HG02642 (cell line): ENCODE measurements around the gene GAS5.

ENCODE experiments used
- ATAC-seq: cut with Tn5 transposase; IDR thresholded peaks from one replicate; pipeline ENCODE4 v1.9.1; 2021; ENCODE audit warnings: mild to moderate bottlenecking; ENCODE audit not compliant: unreplicated experiment, poor library complexity

Gene GAS5

DNA sequence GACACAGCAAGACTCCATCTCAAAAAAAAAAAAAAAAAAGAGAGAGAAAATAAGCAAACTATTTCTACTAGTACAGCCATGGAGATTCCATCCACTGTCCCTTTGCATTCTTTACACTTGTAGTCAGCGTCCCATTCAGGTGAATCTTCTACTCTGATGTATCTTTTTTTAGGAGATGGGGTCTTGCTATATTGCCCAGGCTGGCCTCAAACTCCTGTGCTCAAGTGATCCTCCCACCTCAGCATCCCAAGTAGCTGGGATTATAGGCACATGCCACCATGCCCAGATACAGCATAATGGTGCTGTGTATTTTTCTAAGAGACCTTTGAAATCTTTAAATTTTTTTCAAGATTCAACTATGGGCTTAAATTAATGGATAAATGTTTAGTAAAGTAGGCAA lies 35.0 kb downstream of the GAS5 start:
- no peak for ATAC-seq

DNA sequence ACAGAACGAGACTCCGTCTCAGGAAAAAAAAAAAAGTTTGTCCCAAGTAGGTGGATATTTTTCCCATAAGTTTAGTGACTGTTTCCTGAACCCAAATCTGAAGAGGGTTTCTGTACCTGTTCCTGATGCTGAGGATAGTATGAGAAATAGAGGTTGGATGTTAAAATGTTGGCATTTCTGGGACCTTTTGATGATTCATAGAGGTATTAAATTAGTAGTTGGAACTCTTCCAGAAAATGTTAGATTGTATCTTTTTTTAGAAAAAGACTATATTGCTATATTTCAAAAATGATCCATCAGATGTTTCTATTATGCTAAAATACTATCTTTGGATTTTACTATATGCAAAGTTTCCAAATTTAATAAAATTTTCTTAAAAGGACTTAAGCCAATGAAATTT lies 40.2 kb downstream of the GAS5 start:
- no peak for ATAC-seq

DNA sequence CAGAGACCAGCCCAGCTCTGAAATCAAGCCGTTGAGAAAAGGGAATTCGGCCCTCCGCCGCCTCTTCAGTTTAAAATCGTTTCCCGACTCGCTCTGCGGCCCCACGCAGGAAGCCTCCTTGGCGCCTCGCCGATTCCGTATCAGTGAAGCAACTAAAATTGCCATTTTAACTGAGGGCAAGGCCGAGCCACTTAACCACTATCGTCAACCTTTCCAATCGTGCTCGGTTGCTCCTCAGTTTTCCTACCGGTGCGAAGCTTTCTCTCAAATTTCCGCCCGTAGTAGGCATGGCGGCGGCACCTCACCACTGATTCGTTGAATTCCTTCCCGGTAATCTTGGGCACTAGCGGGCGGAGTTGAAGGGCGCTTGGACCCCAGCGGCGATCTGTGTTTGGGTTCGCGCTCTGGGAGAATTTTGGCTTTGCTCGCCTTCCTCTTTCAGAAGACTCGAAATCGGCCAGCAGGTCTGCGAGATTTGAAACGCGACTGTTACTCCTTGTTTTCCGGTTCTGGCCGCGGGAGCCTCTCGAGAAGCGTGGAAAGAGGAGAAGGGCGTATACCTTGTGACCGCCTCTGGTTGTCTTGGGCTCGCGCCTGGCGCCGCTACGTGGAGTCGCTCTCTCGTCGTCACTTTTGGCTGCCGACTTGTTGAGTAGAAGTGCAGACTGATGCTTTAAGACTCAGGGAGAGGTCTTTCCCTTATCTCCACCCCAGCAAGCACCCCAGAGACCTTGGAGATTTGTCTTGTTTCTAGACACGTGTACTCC lies 43.3 kb downstream of the GAS5 start, which contains the start of the genes CENPL and DARS2:
CENPL (minus strand) TSS at position 569 of the 767 bp plus-strand sequence. CDS start 13,584 bp downstream, outside the sequence.
DARS2 (plus strand) TSS at position 359 of the 767 bp plus-strand sequence. CDS start 557 bp downstream, outside the sequence.
- peak; percentile 83 for ATAC-seq

DNA sequence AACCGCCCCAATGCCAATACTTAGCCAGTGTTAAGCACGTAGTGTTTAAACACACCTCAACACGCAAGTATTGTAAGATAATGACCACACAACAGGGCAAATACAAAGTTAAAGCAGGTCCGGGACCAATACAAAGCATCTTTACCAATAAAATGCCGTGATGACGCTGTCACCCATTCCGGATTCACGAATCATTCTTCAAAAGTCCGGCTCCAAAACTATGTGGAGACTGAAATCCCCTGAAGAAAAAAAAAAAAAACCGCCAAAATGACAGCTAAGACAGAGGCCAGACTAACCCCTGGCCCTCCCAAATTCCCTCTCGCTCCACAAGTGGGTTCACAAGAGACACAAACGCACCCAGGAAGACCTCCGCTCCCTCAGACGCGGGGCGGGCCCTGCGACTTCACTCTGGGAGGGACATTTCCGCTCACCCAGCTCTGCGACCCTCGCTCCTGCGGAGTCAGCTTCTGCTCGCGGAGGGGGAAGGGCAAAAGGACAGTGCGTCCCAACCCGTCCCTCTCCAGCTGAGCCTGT lies 43.9 kb downstream of the GAS5 start:
- peak; percentile 53 for ATAC-seq

DNA sequence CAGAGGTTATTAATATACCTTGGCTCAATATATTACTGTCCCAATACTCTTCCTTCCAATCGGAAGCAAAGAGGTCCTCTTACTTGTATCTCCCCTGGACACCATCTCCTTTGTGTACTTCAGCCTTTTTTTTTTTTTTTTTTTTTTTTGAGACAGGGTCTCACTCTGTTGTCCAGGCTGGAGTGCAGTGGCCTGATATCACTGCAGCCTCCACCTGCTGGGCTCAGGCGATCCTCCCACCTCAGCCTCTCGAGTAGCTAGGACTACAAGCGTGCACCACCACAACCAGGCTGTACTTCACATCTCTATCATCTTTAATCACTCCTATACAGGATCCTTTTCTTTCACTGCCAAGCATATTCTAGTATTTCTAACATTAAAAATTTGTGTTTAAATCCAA lies 46.1 kb downstream of the GAS5 start:
- no peak for ATAC-seq

DNA sequence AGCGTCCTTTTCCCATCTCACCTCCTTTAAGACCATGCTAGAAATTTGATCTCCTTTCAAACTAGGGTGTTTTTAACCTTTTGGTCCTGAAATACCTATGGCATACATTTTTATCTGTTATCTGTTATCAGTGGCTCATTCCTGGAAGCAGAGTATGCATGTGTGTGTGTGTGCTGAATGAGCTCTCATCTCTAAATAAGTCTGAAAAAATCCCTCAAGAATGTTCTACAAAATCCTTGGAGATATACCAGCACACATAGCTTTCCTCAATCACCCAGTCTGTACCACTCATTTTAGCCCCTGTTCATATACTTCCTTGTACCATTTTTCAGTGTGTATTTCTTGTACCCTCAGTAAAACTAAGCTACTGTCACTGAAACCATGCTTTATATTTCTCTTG lies 49.3 kb downstream of the GAS5 start:
- ATAC-seq = no peak
